ENCODE results near the gene PIK3C2B. TPM values are rescaled to one million over a fixed set of nuclear protein-coding genes. Genes with fewer than 3 reads are reported as not detected.

Gene PIK3C2B
- total and polyA plus RNA-seq, 2 donors (not counting 1 experiment from before 2014, with no cell fraction given), result 90.3 to 142 TPM

- Histone ChIP-seq H3K36me3 (replicated peaks in 1 of 2; ENCODE audit: control extremely low read depth in 1 of 2, control insufficient read depth in 1 of 2, extremely low read depth in 1 of 2, insufficient read depth in 2 of 2, low read length in 1 of 2) (peaks cover 1 to 43% of the 10 kb centered on the region in 2 experiments), H3K4me3 (ENCODE audit: control extremely low read depth in 1 of 5, extremely low read depth in 1 of 5, insufficient read depth in 1 of 5, low read depth in 2 of 5, low read length in 4 of 5) (peak overlapping the region in 4 of 5 experiments; percentile 8 to 47 (median 43)), H3K4me2 (replicated peaks; ENCODE audit: low read depth, low read length, poor library complexity, severe bottlenecking) (peak overlapping the region; percentile 83), H3K4me1 (ENCODE audit: control insufficient read depth in 2 of 2, insufficient read depth in 2 of 2, low read length in 2 of 2) (peaks cover 90 to 94% of the 10 kb centered on the region in 2 donors), H3K9ac (ENCODE audit: low read length) (peak overlapping the region; percentile 60), H3K79me2 (ENCODE audit: control insufficient read depth, insufficient read depth, low read length) (peaks cover 41% of the 10 kb centered on the region), H3K9me3 (ENCODE audit: control extremely low read depth in 1 of 3, control insufficient read depth in 2 of 3, insufficient read depth in 1 of 3, low read length in 2 of 3) (no peaks in the 10 kb centered on the region), H4K20me1 (ENCODE audit: control insufficient read depth, insufficient read depth, low read length, poor library complexity, severe bottlenecking) (no peaks in the 10 kb centered on the region), H2AFZ (ENCODE audit: insufficient read depth, low read depth, low read length, poor library complexity, severe bottlenecking) (peak overlapping the region; percentile 32), H3K27ac (ENCODE audit: low read length in 2 of 2) (peak overlapping the region; percentile 86 to 90), H3K27me3 (replicated peaks in 1 of 4; ENCODE audit: control extremely low read depth in 1 of 4, control insufficient read depth in 3 of 4, insufficient read depth in 4 of 4, low read length in 3 of 4) (no peaks in the 10 kb centered on the region)
- Mint-ChIP-seq H3K9me3 (ENCODE audit: insufficient read depth) (no peaks in the 10 kb centered on the region), H3K27me3 (no peaks in the 10 kb centered on the region), H3K4me1 (peaks cover 97% of the 10 kb centered on the region), H3K27ac (peak overlapping the region; percentile 94), H3K4me3 (peak overlapping the region; percentile 84)
- ChIA-PET CTCF (interaction anchor here (1.4 to 43.9 kb wide), 5 partner anchors 8 to 39 kb away, joined by 5 to 1884 read pairs (median 58); partner anchors contain the start of gene PIK3C2B), POLR2A (interaction anchor here (1.3 to 2.4 kb wide), 4 partner anchors 9 to 33 kb away, joined by 3 to 8 read pairs (median 4); partner anchors contain the start of gene PIK3C2B)
- intact Hi-C loops (cut with micrococcal nuclease), result loop anchor here (1.0 to 2.0 kb wide), 2 partner anchors 8 to 33 kb away; partner anchors contain the start of gene PIK3C2B
- WGBS (ENCODE audit: insufficient coverage), result 0% methylated on average over 2 of the region's 11 CpGs
- ATAC-seq (ENCODE audit: low read depth), result peak; percentile 63
- no peak for TF ChIP-seq EZH2 (IDR thresholded peaks at IDR 0.05; ENCODE audit: borderline replicate concordance, insufficient read depth, low read depth, low read length, poor library complexity, severe bottlenecking)
- TF ChIP-seq CTCF (IDR thresholded peaks at IDR 0.05), result no peak
- DNase-seq, result peak; percentile 69
Observed at GRCh38 chr1:204461331-204462228, 33.0 kb downstream of the PIK3C2B start.
